GM12801 (cell line): Measurements from ENCODE around the gene FUT7.

Source experiments
- CTCF ChIP-seq: IDR thresholded peaks from one replicate; pipeline ENCODE4 v1.5.1; 2011; ENCODE audit warnings: control low read depth; ENCODE audit not compliant: insufficient read length; ENCODE audit errors: extremely low read depth

The FUT7 gene

GRCh38 chr9:137044037-137044436 is 12.1 kb upstream of the FUT7 start:
- TF ChIP-seq CTCF: no peak

- TF ChIP-seq CTCF: no peak
Measured at GRCh38 chr9:137042751-137043727, 11.2 kb upstream of the FUT7 start.

- TF ChIP-seq CTCF: no peak
Measured at GRCh38 chr9:137041124-137041523, 9.2 kb upstream of the FUT7 start.

- no peak for TF ChIP-seq CTCF
Measured at GRCh38 chr9:137040568-137040967, 8.7 kb upstream of the FUT7 start.

GRCh38 chr9:137039611-137040366 is 7.9 kb upstream of the FUT7 start:
- no peak for TF ChIP-seq CTCF

GRCh38 chr9:137038916-137039315 is 7.0 kb upstream of the FUT7 start:
- TF ChIP-seq CTCF: no peak

- no peak for TF ChIP-seq CTCF
Measured at GRCh38 chr9:137037483-137037882, 5.6 kb upstream of the FUT7 start.
